Hippocampal formation (tissue), 2 donors: ENCODE data around the gene AARS2.
"Not testable (repeated sequence)": the region's sequence is repeated elsewhere in the genome, so short reads cannot be mapped to it uniquely, and the experiment has no call there.

Experiments used
- DNase-seq, 2 donors: peaks; one replicate each; lab custom pipeline; 2025; lab: John Stamatoyannopoulos, UW

Gene AARS2

GRCh38 chr6:44329858-44330257 is 16.7 kb upstream of the AARS2 start:
- DNase-seq: no peak

- not testable (repeated sequence) for DNase-seq
Measured at GRCh38 chr6:44328203-44328602, 15.1 kb upstream of the AARS2 start.

- no peak for DNase-seq
Measured at GRCh38 chr6:44327760-44328159, 14.6 kb upstream of the AARS2 start.

- DNase-seq: no peak
Measured at GRCh38 chr6:44327096-44327495, 13.9 kb upstream of the AARS2 start.

GRCh38 chr6:44321210-44321609 is 8.1 kb upstream of the AARS2 start:
- DNase-seq: no peak

- not testable (repeated sequence) for DNase-seq
Measured at GRCh38 chr6:44317136-44317631, 4.0 kb upstream of the AARS2 start.

GRCh38 chr6:44316481-44316880 is 3.3 kb upstream of the AARS2 start:
- no peak for DNase-seq

- no peak for DNase-seq
Measured at GRCh38 chr6:44315951-44316350, 2.8 kb upstream of the AARS2 start.

GRCh38 chr6:44315516-44315915 is 2.4 kb upstream of the AARS2 start:
- no peak for DNase-seq

- DNase-seq: not testable (repeated sequence)
Measured at GRCh38 chr6:44314657-44315056, 1.5 kb upstream of the AARS2 start.

- no peak for DNase-seq
Measured at GRCh38 chr6:44311767-44312166, 1.4 kb downstream of the AARS2 start.

- no peak for DNase-seq
Measured at GRCh38 chr6:44311304-44311703, 1.8 kb downstream of the AARS2 start.

GRCh38 chr6:44310241-44310640 is 2.9 kb downstream of the AARS2 start:
- no peak for DNase-seq

GRCh38 chr6:44309631-44310030 is 3.5 kb downstream of the AARS2 start:
- DNase-seq: no peak

GRCh38 chr6:44309092-44309491 is 4.1 kb downstream of the AARS2 start:
- no peak for DNase-seq

GRCh38 chr6:44307217-44307616 is 5.9 kb downstream of the AARS2 start:
- no peak for DNase-seq

- DNase-seq: no peak
Measured at GRCh38 chr6:44306710-44307109, 6.4 kb downstream of the AARS2 start.

GRCh38 chr6:44305200-44305725 is 7.9 kb downstream of the AARS2 start:
- no peak for DNase-seq

GRCh38 chr6:44304282-44305199 is 8.6 kb downstream of the AARS2 start:
- DNase-seq: no peak

GRCh38 chr6:44303842-44304241 is 9.3 kb downstream of the AARS2 start:
- no peak for DNase-seq

GRCh38 chr6:44302856-44303255 is 10.3 kb downstream of the AARS2 start:
- DNase-seq: no peak

- no peak for DNase-seq
Measured at GRCh38 chr6:44301782-44302564, 11.2 kb downstream of the AARS2 start.

GRCh38 chr6:44301106-44301505 is 12.0 kb downstream of the AARS2 start:
- DNase-seq: no peak
